A549 (cell line): ENCODE results near the gene PTGES2. TPM values are rescaled to one million over a fixed set of nuclear protein-coding genes. Genes with fewer than 3 reads are reported as not detected.

Source experiments
- ATAC-seq, 2 experiments: fragments of 200-7000 bp in 1 of 2; fragments of >200 bp in 1 of 2; cut with Nextera tagmentation in 1 of 2; cut with Tn5 transposase in 1 of 2; 3 replicates each; pipeline versions ENCODE4 v1.8.0 to v1.9.1; 2018 to 2020; ENCODE audit warnings: mild to moderate bottlenecking in 1 of 2, moderate library complexity in 1 of 2
- CTCF ChIA-PET: fragments of 300-600 bp; sonication (Branson Sonifier 250); formaldehyde crosslinking; extraction: SDS; loops from one replicate; lab custom pipeline; 2021; ENCODE audit warnings: antibody characterized with exemption, inconsistent platforms; lab: Yijun Ruan, JAX
- POLR2A ChIA-PET: fragments of 350-600 bp; formaldehyde crosslinking; extraction: SDS; loops from one replicate; lab custom pipeline; 2021; ENCODE audit warnings: antibody characterized with exemption, inconsistent platforms; lab: Yijun Ruan, JAX
- DNase-seq, 2 experiments: peaks; one replicate each; pipeline versions ENCODE4 v3.0.0 to v3.0.0-alpha.2; 2011 to 2016; ENCODE audit warnings: low read depth in 1 of 2, low spot score in 1 of 2
- FAIRE-seq: peaks from 2 replicates; lab custom pipeline; 2011; peaks lifted over from hg19 to GRCh38; lab: Jason Lieb, UNC
- H3K27ac ChIP-seq, 2 experiments: fragments of >200 bp; sonication (Bioruptor Twin); formaldehyde crosslinking; 3 replicates each; pipeline ENCODE4 v1.5.1; 2016 to 2017
- H3K4me1 ChIP-seq: fragments of >200 bp; sonication (Bioruptor Twin); formaldehyde crosslinking; 3 replicates; pipeline ENCODE4 v1.6.1; 2016
- H3K4me2 ChIP-seq: fragments of >200 bp; sonication (Bioruptor Twin); formaldehyde crosslinking; 3 replicates; pipeline ENCODE4 v1.6.1; 2016
- H3K4me3 ChIP-seq: fragments of >200 bp; sonication (Bioruptor Twin); formaldehyde crosslinking; 3 replicates; pipeline ENCODE4 v1.5.1; 2016
- H3K9me3 ChIP-seq: fragments of >200 bp; sonication (Bioruptor Twin); formaldehyde crosslinking; 3 replicates; pipeline ENCODE4 v1.6.1; 2016
- BHLHE40 ChIP-seq: IDR thresholded peaks from 2 replicates; pipeline ENCODE4 v1.6.1; 2012; ENCODE audit warnings: low read depth, low read length, inconsistent platforms
- CBX2 ChIP-seq: fragments of 200-600 bp; sonication (generic); IDR thresholded peaks from 2 replicates; pipeline ENCODE4 v1.6.1; 2016; ENCODE audit warnings: low read depth, mild to moderate bottlenecking, borderline replicate concordance
- CHD2 ChIP-seq: fragments of 150-350 bp; IDR thresholded peaks from 2 replicates; pipeline ENCODE4 v1.6.1; 2014; ENCODE audit warnings: low read length; ENCODE audit not compliant: partially characterized antibody
- CTCF ChIP-seq: fragments of >200 bp; sonication (Bioruptor Twin); formaldehyde crosslinking; IDR thresholded peaks from 3 replicates; pipeline ENCODE4 v1.5.1; 2016
- EP300 ChIP-seq, 2 experiments: fragments of >200 bp; sonication (Bioruptor Twin); formaldehyde crosslinking; IDR thresholded peaks; 2 replicates in 1 of 2; 3 replicates in 1 of 2; pipeline ENCODE4 v1.6.1; 2016 to 2017
- FOXS1 ChIP-seq: fragments of 250-450 bp; sonication (Bioruptor Pico); IDR thresholded peaks from 2 replicates; pipeline ENCODE4 v1.5.0; 2020; ENCODE audit warnings: mild to moderate bottlenecking, moderate library complexity
- GATA3 ChIP-seq: IDR thresholded peaks from 2 replicates; pipeline ENCODE4 v1.6.1; 2012; ENCODE audit warnings: borderline replicate concordance
- HES2 ChIP-seq: fragments of >200 bp; sonication (Bioruptor Twin); formaldehyde crosslinking; IDR thresholded peaks from 2 replicates; pipeline ENCODE4 v1.6.1; 2016
- HEYL ChIP-seq: fragments of 250-450 bp; sonication (Bioruptor Pico); IDR thresholded peaks from 2 replicates; pipeline ENCODE4 v1.8.0; 2021; ENCODE audit warnings: mild to moderate bottlenecking, moderate library complexity
- HMGXB4 ChIP-seq: fragments of 250-450 bp; sonication (Bioruptor Pico); IDR thresholded peaks from 2 replicates; pipeline ENCODE4 v1.5.0; 2021; ENCODE audit warnings: mild to moderate bottlenecking, moderate library complexity, borderline replicate concordance
- HOXB13 ChIP-seq: fragments of 250-450 bp; sonication (Bioruptor Pico); IDR thresholded peaks from 2 replicates; pipeline ENCODE4 v1.5.0; 2020; ENCODE audit warnings: low read depth, mild to moderate bottlenecking, moderate library complexity
- JUN ChIP-seq, 2 experiments: fragments of >200 bp; sonication (Bioruptor Twin); formaldehyde crosslinking; IDR thresholded peaks; 2 replicates in 1 of 2; 3 replicates in 1 of 2; pipeline ENCODE4 v1.6.1; 2016 to 2017
- MAZ ChIP-seq: fragments of 150-350 bp; IDR thresholded peaks from 2 replicates; pipeline ENCODE4 v1.6.1; 2014; ENCODE audit warnings: antibody characterized with exemption, low read depth, low read length, borderline replicate concordance
- MYC ChIP-seq: IDR thresholded peaks from 2 replicates; pipeline ENCODE4 v1.6.1; 2012; ENCODE audit warnings: mild to moderate bottlenecking, inconsistent platforms, low read length, improper control_type of control experiment, borderline replicate concordance
- NPAS2 ChIP-seq: fragments of 250-450 bp; sonication (Bioruptor Pico); IDR thresholded peaks from 2 replicates; pipeline ENCODE4 v1.8.0; 2022; ENCODE audit warnings: mild to moderate bottlenecking, moderate library complexity, borderline replicate concordance
- RNF2 ChIP-seq: fragments of 200-600 bp; sonication (generic); IDR thresholded peaks from 2 replicates; pipeline ENCODE4 v1.6.1; 2016; ENCODE audit warnings: low read depth, mild to moderate bottlenecking, antibody characterized with exemption, moderate library complexity, borderline replicate concordance
- SMC3 ChIP-seq: fragments of >200 bp; sonication (Bioruptor Twin); formaldehyde crosslinking; IDR thresholded peaks from 3 replicates; pipeline ENCODE4 v1.6.1; 2018; ENCODE audit warnings: inconsistent platforms
- SREBF2 ChIP-seq: fragments of 450-650 bp; IDR thresholded peaks from 2 replicates; pipeline ENCODE4 v1.6.1; 2014; ENCODE audit warnings: mild to moderate bottlenecking, moderate library complexity
- USF2 ChIP-seq: fragments of 450-650 bp; IDR thresholded peaks from 2 replicates; pipeline ENCODE4 v1.6.1; 2014; ENCODE audit warnings: antibody characterized with exemption
- ZC3H11A ChIP-seq: fragments of 450-650 bp; IDR thresholded peaks from 2 replicates; pipeline ENCODE4 v1.6.1; 2014; ENCODE audit warnings: antibody characterized with exemption, mild to moderate bottlenecking
- WGBS: methylation state at CpG from one replicate; pipeline ENCODE4 v1.1.6; 2017; ENCODE audit errors: missing lambda C conversion rate; 5-methylcytosine and 5-hydroxymethylcytosine counted together
- polyA plus RNA-seq, 4 experiments: library from polyadenylated mRNA; depleted of rRNA in 3 of 4; stranded (reverse); fragments of >200 nt; fragmentation: RNase III in 1 of 4; extraction: RNeasy Plus Mini Kit Qiagen cat#74134 plus additional on column Dnase treatment in 1 of 4; gene quantifications; 2 replicates in 3 of 4; 3 replicates in 1 of 4; pipeline ENCODE4 v1.2.3, GENCODE V29; 2011 to 2017
- TF ChIP-seq, protein P1 (sequence below): fragments of >200 bp; sonication (Bioruptor Twin); formaldehyde crosslinking; IDR thresholded peaks from 3 replicates; pipeline ENCODE4 v1.6.1; 2016
- TF ChIP-seq, protein P2 (sequence below): IDR thresholded peaks from 2 replicates; pipeline ENCODE4 v1.6.1; 2012

Gene PTGES2
- polyA plus RNA-seq, 2 of the 4 experiments (the other 2 are of a cell fraction) = 94.1 to 94.5 TPM

- H3K4me3 ChIP-seq = no peak overlapping the region
- 66% methylated on average over 3 of the region's 3 CpGs for WGBS
- ATAC-seq (peak; percentile 33 to 38; a peak in 4 of 6 replicates), FAIRE-seq (no peak), DNase-seq (no peak)
- TF ChIP-seq RNF2 (no peak), HMGXB4 (no peak), HOXB13 (no peak), JUN (IDR thresholded peaks at IDR 0.05) (no peak), ZC3H11A (no peak), MYC (no peak), EP300 (IDR thresholded peaks at IDR 0.05) (no peak), BHLHE40 (no peak), NPAS2 (CRISPR knock-in tag) (no peak), CHD2 (no peak), HES2 (no peak)
- TF ChIP-seq, protein P1, sequence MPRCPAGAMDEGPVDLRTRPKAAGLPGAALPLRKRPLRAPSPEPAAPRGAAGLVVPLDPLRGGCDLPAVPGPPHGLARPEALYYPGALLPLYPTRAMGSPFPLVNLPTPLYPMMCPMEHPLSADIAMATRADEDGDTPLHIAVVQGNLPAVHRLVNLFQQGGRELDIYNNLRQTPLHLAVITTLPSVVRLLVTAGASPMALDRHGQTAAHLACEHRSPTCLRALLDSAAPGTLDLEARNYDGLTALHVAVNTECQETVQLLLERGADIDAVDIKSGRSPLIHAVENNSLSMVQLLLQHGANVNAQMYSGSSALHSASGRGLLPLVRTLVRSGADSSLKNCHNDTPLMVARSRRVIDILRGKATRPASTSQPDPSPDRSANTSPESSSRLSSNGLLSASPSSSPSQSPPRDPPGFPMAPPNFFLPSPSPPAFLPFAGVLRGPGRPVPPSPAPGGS = no peak
- TF ChIP-seq, protein P2, sequence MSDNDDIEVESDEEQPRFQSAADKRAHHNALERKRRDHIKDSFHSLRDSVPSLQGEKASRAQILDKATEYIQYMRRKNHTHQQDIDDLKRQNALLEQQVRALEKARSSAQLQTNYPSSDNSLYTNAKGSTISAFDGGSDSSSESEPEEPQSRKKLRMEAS = no peak
- H3K9me3 ChIP-seq = no peaks in the 10 kb centered on the region
- H3K27ac ChIP-seq = no peak overlapping the region
- ChIA-PET CTCF (interaction anchor here (0.9 to 2.3 kb wide), 4 partner anchors 14 to 24 kb away, joined by 3 to 15 read pairs (median 6); no protein-coding TSS in a partner anchor), POLR2A (no interaction called here)
- H3K4me2 ChIP-seq = no peak overlapping the region
- no peaks in the 10 kb centered on the region for H3K4me1 ChIP-seq
These were observed 10.5 kb upstream of the PTGES2 start for GRCh38 chr9:128138001-128138400.

DNA sequence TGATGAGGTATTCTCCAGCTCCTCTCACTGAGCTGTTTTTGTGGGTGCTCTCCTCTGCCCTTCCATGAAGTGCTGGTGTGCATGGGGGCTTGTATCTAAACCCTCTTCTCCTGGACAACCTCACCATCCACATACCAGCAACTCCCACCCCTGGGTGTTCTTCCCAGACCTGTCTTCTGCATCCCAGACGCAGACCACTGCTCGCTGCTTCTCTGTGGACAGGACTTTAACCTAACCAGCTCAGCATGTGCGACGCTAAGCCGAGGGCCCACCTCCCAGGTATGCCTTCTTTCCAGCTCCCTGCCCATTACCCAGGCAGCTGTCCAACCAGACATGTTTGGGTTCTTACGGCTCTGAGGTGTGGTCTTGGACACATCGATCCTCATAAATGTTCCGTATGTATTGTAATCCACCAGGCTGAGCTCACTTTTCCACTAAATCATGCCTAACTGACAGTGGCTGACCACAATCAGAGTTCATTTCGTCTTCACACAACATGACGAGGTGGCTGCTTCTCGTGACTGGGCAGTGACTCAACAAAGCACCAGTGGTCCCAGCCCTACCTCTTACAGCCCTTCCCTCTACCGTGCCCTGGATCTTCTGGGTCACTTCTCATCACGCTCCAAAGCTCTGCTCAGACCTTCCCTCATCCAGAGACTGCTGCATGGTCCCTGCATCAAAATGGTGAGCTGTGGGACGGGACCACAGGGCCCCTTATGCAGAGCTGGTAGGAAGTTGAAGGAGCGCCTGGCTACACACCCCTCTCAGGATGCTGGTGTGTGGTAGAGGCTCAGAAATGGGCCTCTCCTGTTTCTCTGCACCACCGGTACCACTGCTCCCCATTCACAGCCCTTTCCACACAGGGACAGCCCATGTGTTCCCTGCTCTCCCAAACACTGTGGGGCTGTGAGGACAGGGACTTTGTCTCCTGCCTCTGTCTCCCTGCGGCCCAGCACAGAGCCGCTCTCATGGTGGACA, 9.6 kb upstream of the PTGES2 start:
- no peaks in the 10 kb centered on the region for H3K9me3 ChIP-seq
- ChIA-PET CTCF (interaction anchor here (0.8 to 2.3 kb wide), 5 partner anchors 13 to 25 kb away, joined by 3 to 15 read pairs (median 3); no protein-coding TSS in a partner anchor), POLR2A (interaction anchor here (1.7 kb wide), 1 partner anchor 23 kb away, joined by 4 read pairs; the partner anchor contains the start of gene BBLN)
- ATAC-seq (peak; percentile 38 to 40; a peak in 4 of 6 replicates), FAIRE-seq (no peak), DNase-seq (no peak)
- no peak overlapping the region for H3K27ac ChIP-seq
- no peak overlapping the region for H3K4me3 ChIP-seq
- H3K4me1 ChIP-seq = 0 out of 3 replicates have a peak, but pooled peaks cover under 1% of the 10 kb centered on the region
- 80% methylated on average over 18 of the region's 18 CpGs for WGBS
- H3K4me2 ChIP-seq = no peak overlapping the region
- no peak for TF ChIP-seq USF2
- no peak for TF ChIP-seq CBX2
- no peak for TF ChIP-seq HES2
- TF ChIP-seq MAZ = no peak
- no peak for TF ChIP-seq SMC3
- TF ChIP-seq, protein P1 = no peak
- no peak for TF ChIP-seq GATA3
- TF ChIP-seq, protein P2 = no peak
- no peak for TF ChIP-seq CTCF
- TF ChIP-seq RNF2 = no peak
- TF ChIP-seq SREBF2 = no peak
- TF ChIP-seq HMGXB4 = no peak
- no peak for TF ChIP-seq FOXS1 (CRISPR knock-in tag)
- no peak for TF ChIP-seq HEYL (CRISPR knock-in tag)
